Measurements from ENCODE around the gene SLC25A25.
A peak's percentile ranks its signal among the peaks of the same experiment; 100 is the strongest.

Gene SLC25A25

GRCh38 chr9:128114326-128115186 lies 46.5 kb downstream of the SLC25A25 start:
- no peak for DNase-seq

GRCh38 chr9:128115187-128116103 lies 47.4 kb downstream of the SLC25A25 start:
- DNase-seq: no peak

- no peak for DNase-seq
Measured at GRCh38 chr9:128116104-128117083, 48.4 kb downstream of the SLC25A25 start.

DNA sequence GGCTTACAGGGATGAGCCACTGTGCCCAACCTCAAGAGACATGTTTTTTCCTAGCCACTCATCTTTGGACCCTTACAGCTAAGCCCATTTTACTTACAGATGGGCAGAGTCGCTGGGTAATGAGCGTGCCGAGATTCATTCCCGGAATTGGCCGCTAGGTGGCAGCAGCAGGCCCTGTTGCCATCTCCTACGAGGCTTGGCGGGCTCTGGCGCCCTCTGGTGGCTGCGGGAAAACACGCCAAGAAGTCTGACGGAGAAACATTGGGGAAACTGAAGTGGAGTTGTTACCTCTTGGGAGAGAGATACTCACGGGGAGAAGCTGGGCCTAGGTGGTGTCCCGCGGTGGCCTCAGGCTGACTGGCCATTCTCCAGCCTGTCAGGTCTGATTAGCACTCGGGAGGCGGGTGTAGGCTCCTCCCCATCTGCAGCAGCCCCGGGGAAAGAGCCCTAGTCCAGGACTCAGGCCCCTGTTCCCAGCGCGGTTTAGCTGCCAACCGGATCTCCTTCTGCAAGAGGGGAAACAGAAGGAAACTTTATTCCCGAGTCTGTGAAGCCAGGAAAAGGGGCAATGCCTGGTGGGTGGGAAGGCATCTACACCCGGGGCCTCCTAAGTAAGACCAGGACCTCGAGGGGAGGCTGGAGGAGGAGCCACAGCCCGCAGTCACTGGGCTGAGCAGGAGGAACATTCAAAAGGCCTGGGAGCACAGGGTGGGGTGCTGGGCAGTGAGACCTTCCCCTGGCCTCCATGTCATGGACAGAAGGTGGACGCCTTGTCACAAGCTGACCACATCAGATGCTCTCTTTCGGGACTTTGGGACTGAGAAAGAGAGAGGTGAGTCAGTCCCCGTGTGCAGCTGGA lies 49.8 kb downstream of the SLC25A25 start:
- peak; percentile 90 for DNase-seq

- no peak for DNase-seq
Measured at GRCh38 chr9:128118472-128118857, 50.4 kb downstream of the SLC25A25 start.

GRCh38 chr9:128118971-128119665 lies 51.1 kb downstream of the SLC25A25 start:
- DNase-seq: no peak

GRCh38 chr9:128120061-128120740 lies 52.2 kb downstream of the SLC25A25 start:
- DNase-seq: no peak

DNA sequence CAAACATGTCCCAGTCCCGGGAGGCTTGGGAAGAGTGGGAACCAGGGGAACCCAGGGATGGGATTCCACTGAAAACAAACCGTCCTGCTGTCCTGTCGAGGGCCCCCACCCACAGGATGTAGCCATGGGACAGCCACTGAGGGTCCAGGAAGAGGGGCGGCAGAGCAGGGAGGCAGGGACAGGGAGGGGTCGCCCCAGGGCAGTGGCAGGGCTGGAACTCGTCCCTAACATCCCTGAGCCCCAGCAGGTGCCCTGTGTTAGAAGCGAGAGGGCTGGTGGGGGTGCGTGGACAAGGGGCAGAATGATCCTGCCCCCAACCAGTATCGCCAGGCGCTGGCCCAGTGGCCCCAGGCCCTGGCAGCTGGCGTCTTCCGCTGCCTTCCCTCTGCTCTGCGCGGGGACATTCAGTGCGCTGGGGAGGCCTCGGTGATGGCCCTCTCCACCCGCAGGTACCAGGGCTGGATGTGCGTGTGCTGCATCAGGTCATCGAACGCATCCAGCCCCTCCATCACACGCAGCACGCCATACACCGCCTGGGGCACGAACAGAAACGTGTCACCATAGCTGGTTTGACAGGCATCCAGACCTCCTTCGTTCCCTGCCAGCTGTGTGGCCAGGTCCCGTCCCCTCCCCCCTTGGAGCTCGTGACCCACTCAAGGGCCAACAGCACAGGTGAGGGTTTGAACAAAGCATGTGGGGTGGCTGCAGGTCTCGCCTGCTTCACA lies 52.9 kb downstream of the SLC25A25 start:
- no peak for DNase-seq

DNA sequence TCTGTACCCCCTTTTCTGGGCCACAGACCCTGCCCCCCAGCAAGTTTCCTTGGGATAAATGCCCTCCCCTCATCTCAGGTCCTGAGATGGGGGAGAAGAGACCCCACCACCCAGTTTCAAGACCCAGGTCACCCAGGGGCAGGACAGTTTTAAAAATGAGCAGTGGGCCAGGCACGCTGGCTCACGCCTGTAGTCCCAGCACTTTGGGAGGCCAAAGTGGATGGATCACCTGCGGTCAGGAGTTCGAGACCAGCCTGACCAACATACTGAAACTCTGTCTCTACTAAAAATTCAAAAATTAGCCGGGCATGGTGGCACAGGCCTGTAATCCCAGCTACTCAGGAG lies 53.4 kb downstream of the SLC25A25 start:
- DNase-seq: no peak

DNA sequence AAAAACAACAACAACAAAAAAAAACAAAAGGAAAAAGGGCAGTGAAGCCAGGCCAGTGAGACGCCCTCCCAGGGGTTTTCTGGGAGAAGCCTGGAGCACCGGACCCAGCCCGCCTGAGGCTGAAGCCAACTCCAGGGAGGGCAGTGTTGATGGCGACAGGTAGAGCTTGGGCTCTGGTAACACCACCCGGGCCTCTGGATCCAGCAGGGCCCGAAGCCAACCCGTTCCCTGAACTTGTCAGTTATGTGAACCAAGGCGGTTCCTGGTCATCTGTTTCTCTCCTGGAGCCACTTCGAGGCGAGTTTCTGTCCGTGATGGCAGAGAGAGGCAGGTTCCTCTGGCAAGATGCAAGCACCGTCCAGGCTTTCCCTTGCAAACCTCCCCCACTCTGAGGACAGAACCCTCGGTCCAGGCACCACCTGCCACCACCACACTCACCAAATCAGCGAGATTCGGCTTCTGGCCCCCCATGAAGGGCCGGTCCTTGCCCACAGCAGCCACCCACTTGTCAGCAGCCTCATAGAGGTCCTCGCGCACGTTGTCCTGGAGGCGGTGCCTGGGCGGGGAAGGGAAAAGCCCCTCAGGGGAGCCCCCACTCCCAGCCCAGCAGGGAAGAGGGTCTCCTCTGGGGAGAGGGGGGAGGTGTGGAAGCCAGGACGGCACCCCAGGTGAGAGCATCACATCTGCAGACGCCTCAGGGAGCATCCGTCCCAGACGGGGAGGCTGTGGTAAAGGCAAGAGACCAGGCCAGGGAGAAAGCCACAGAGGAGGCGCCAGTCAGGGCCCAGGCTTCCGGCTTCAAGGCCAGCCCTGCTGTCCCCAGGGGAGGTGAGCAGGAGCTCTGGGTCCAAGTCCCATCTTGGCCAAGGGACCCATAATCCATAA lies 54.1 kb downstream of the SLC25A25 start:
- no peak for DNase-seq

- DNase-seq: no peak
Measured at GRCh38 chr9:128122809-128123175, 54.8 kb downstream of the SLC25A25 start.

DNA sequence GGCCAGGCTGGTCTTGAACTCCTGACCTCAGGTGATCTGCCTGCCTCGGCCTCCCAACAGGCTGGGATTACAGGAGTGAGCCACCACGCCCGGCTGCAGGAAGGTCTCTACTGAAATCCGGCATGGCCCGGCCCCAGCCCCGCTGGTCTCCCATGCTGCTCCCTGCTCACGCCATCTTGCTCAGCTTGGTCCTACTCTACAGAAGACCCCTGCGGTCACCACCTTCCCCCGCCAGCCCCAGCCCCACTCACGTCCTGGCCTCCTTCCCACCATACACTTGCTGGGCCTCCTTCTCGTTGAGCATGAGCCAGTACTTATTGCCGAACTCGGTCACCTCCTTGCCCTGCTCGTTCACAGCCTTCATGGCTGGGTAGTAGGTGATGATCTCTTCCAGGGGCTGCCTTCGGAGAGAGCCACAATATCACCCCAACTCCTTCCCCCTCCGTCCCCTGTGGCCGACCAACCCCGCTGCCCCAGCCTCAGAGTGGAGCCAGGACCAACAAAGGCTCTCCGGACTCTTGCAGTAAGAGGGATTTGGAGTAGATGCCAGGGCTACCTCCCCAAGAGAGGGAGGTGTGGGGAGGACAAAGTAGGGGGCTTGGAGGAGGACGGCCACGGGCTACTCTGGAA lies 55.5 kb downstream of the SLC25A25 start:
- DNase-seq: no peak

DNA sequence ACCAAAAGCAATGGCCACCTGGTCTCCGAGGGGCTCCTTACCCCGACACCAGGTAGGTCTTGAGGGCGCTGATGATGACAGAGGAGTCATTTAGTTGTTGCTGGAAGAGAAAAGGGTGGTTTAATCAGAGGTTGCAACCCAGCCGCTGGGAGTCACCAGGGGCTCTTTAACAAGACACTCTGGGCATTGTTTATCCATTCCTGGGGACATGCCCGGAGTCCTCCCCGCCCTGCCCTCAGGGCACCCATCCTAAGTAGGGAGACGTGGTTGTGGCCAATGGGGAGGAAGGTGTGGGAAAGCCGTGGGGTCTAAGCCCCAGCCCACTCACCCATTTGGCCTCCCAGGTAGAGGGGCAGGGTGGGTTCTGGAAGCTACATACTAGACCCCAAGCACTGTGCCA lies 56.4 kb downstream of the SLC25A25 start:
- no peak for DNase-seq

GRCh38 chr9:128124873-128125579 lies 57.0 kb downstream of the SLC25A25 start:
- no peak for DNase-seq

DNA sequence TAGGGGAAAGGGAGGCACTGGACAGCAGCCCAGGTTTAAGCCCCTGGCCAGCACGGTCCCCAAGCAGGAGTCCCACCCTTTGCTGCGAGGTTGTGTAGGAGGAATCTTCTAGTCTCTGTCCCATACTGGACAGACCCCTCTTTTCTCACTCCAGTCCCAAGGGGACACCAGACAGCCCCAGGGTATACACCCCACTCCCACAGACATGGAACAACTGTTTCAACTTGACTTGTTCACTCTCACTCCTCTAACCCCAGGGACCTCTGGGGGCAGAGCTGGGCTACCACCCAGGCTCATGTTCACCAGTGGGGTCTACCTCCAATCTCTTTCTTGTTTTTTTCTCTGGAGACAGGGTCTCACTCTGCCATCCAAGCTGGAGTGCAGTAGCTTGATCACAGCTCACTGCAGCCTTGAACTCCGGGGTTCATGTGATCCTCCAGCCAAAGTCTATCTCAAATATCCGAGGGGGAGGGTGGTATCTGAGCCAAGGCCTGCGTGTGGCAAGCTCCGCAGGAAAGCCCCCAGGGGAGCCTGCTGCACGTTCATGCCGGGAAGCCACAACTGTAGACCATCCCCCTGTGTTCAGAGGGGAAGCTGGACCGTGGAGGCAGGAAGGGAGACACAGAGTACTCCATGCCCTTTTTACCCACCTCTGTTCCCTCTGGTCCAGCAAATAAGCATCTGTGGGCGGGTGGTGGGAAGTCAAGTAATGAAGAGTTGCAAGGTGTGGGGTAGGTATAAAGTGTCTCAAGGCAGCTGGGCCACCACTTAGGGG lies 57.7 kb downstream of the SLC25A25 start:
- no peak for DNase-seq

DNA sequence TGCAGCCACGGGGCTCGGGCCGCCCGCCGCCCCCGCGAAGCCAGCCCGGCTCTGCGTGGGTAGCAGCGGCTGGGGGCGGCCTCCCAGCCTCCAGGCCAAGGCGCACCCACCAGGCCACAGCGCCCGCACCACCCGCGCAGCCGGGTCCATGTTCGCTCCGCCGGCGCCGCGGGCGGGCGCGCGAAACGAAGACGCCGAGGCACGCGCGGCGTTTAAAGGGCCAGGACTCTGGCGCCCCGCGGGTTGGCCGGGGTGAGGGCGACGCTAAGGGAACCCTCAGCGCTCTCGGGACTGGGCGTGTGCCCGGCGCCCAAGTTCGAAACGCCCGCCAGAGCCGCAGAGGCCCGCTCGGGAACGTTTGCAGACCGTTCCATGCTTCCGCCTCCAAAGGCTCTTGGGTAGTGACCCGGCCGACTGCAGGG lies 59.5 kb downstream of the SLC25A25 start, which contains the start of gene PTGES2:
TSS of gene PTGES2 (minus strand) at position 162 of the 422 bp plus-strand sequence. CDS start at position 150, 12 bp downstream.
- peak; percentile 85 for DNase-seq

Data from NCI-H774 (cell line).